GM18907 (cell line): Measurements from ENCODE around the gene ARID1B.

Experiments
- ATAC-seq: cut with Tn5 transposase; IDR thresholded peaks from one replicate; pipeline ENCODE4 v1.9.1; 2021; ENCODE audit warnings: mild to moderate bottlenecking, moderate library complexity; ENCODE audit not compliant: unreplicated experiment

The ARID1B gene

GRCh38 chr6:157251586-157252247 is 474.5 kb downstream of the ARID1B start:
- ATAC-seq, result no peak

DNA sequence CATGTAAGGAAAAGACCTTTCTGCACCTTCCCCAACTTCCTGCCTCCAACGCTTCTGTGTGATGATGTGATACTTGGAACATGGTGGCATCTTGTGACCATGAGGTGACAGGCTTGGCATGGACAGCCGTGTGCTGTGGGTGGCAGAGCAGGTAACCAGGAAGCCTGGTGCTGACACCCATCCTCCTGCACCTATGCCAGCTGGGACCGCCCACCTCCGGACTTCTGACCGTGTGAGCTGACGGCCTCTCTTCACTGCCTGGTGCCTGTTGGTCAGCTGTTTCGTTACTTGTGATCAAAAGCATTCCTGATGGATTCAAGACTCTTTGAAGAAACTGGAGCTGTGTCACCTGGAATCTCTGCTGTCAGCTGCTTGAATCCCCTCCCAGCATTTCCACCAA is 475.8 kb downstream of the ARID1B start:
- no peak for ATAC-seq

DNA sequence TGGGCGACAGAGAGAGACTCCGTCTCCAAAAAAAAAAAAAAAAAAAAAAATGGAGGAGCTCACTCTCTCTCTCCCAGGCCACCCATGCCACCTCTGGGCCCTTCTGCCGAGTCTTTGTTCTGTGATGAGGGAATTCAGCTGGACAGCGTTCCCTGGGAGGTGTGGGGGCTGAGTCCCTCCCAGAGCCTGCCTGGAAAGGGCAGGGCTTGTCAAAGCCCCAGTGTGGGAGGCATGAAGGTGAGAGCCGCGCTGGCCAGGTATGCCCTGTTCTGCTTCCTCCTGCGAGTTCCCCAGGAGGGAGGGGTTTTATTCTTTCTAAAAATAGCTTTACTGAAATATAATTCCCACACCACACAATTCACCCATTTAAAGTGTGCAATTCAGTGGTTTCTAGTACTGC is 476.5 kb downstream of the ARID1B start:
- no peak for ATAC-seq

GRCh38 chr6:157254538-157254937 is 477.4 kb downstream of the ARID1B start:
- no peak for ATAC-seq

DNA sequence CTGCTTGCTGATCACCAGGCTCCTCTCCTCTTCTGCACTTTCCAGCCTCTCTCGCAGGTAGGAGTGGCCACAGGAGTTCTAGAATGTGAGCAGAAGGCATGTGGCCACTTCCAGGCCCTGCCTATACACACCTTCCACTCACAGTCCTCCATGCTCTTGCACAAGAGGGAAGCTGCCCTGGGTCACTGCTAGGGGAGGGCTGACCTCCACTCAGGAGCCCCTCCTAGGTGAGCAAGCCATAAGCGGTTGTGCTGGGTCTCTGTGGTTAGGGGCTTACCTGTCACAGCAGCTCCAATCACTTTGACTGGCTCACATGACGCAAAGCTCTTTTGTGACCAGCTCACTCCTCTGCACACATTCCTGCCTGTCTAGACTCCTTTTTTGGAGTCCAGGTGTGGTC is 477.9 kb downstream of the ARID1B start:
- ATAC-seq, result no peak

DNA sequence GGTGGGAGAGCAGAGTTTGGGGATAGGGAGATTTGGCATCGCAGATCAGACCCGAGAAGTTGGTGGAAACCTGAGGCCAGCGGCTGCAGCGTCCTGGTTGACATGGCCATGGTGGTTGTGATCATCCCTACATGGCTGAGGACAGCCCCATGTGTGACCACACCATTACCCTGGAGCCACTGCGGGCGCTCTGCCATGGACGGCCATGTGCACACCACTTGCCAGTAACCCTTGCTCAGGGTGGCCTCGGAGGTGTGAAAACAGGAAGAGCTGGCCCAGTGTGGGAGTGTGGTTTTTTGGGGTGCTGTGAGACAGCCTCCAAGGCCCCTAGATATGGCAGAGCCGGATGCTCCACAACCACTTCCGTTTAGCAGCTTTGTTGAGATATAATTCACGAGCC is 481.7 kb downstream of the ARID1B start:
- no peak for ATAC-seq

GRCh38 chr6:157259443-157259842 is 482.3 kb downstream of the ARID1B start:
- ATAC-seq, result no peak
